Stomach (tissue), 9 donors: Measurements from ENCODE around the gene PLPP3. TPM values are rescaled to one million over a fixed set of nuclear protein-coding genes. Genes with fewer than 3 reads are reported as not detected.

Source experiments
- DNase-seq, 2 donors: peaks; one replicate each; pipeline versions ENCODE4 v3.0.0 to v3.0.0-alpha.2; 2013 to 2019
- H3K27ac ChIP-seq, 5 donors: fragments of 200-600 bp in 4 of 5; sonication (generic) in 4 of 5; one replicate each; pipeline ENCODE4 v1.5.1; 2013 to 2019; ENCODE audit warnings: mild to moderate bottlenecking in 1 of 5, moderate library complexity in 1 of 5
- H3K27me3 ChIP-seq, 3 donors: fragments of 200-600 bp; sonication (generic); one replicate each; pipeline ENCODE4 v1.5.1; 2017 to 2019; ENCODE audit warnings: mixed run types in 1 of 3
- H3K36me3 ChIP-seq, 4 donors: fragments of 200-600 bp; sonication (generic); 1 replicate in 3 of 4; 2 replicates in 1 of 4; pipeline ENCODE4 v1.5.1; 2016 to 2019
- H3K4me1 ChIP-seq, 4 donors: fragments of 200-600 bp; sonication (generic); one replicate each; pipeline ENCODE4 v1.5.1; 2016 to 2019
- H3K4me3 ChIP-seq, 4 donors: fragments of 200-600 bp; sonication (generic) in 3 of 4; one replicate each; pipeline ENCODE4 v1.5.1; 2016 to 2019; ENCODE audit warnings: mild to moderate bottlenecking in 1 of 4
- H3K9me3 ChIP-seq, 4 donors: fragments of 200-600 bp; sonication (generic); one replicate each; pipeline ENCODE4 v1.5.1; 2016 to 2019
- CTCF ChIP-seq, 7 experiments: fragments of 450-650 bp in 4 of 7; fragments of 200-600 bp in 3 of 7; sonication (generic) in 3 of 7; IDR thresholded peaks; one replicate each; pipeline ENCODE4 v1.5.1; 2016 to 2019; ENCODE audit warnings: antibody characterized with exemption in 7 of 7, control low read depth in 2 of 7, mild to moderate bottlenecking in 1 of 7
- EP300 ChIP-seq: sonication (generic); formaldehyde crosslinking; IDR thresholded peaks from one replicate; pipeline ENCODE4 v1.6.1; 2017; ENCODE audit warnings: antibody characterized with exemption
- POLR2A ChIP-seq, 4 donors: fragments of 450-650 bp; IDR thresholded peaks; one replicate each; pipeline ENCODE4 v1.6.1; 2016; ENCODE audit warnings: antibody characterized with exemption in 4 of 4, control low read depth in 2 of 4, mild to moderate bottlenecking in 1 of 4, moderate library complexity in 1 of 4
- POLR2AphosphoS5 ChIP-seq, 3 donors: sonication (generic); formaldehyde crosslinking; IDR thresholded peaks; one replicate each; pipeline ENCODE4 v1.6.1; 2016; ENCODE audit warnings: antibody characterized with exemption in 3 of 3
- WGBS, 5 donors: extraction: QIAGEN DNeasy Blood & Tissue Kit in 3 of 5; methylation state at CpG; one replicate each; pipeline versions ENCODE4 v1.1.5 to v1.1.7; 2013 to 2018; 5-methylcytosine and 5-hydroxymethylcytosine counted together
- intact Hi-C: fragments of 100-400 bp; cut with DNase I; formaldehyde crosslinking; loops from one replicate; pipeline ENCODE4 v1.15.1; 2023; ENCODE audit warnings: low total_unique reads
- polyA plus RNA-seq, 3 donors: library from polyadenylated mRNA; stranded (reverse); fragments of 200-250 nt; gene quantifications; one replicate each; pipeline ENCODE4 v1.2.3, GENCODE V29; 2013
- total RNA-seq, 5 donors: library from RNA; depleted of rRNA; stranded (reverse); fragments of >200 nt; gene quantifications; one replicate each; pipeline versions ENCODE4 v1.1.0 to v1.2.3, GENCODE V29; 2014 to 2016
- donor health status: healthy with polysubstance abuse.
- donor health status: Bipolar disorder and iron deficiency.
- donor health status: healthy.

The PLPP3 gene
- total and polyA plus RNA-seq, 8 donors: 11.1 to 145 (median 46.1) TPM

GRCh38 chr1:56585985-56586384 is 6.6 kb upstream of the PLPP3 start:
- no peak overlapping the region for H3K4me3 ChIP-seq
- no peak for TF ChIP-seq EP300
- no peak for TF ChIP-seq CTCF (IDR thresholded peaks at IDR 0.05)
- TF ChIP-seq POLR2A (IDR thresholded peaks at IDR 0.05): no peak
- TF ChIP-seq POLR2AphosphoS5 (IDR thresholded peaks at IDR 0.05): no peak
- no peak for DNase-seq
- 41 to 54% (median 45%) methylated on average over 5 of the region's 5 CpGs for WGBS, 5 donors
- H3K27ac ChIP-seq: no peak overlapping the region
- intact Hi-C loops: loop anchor here (10.0 kb wide), 3 partner anchors 181 to 1301 kb away; no protein-coding TSS in a partner anchor
- H3K4me1 ChIP-seq: peaks cover 0 to 4% (median 0%) of the 10 kb centered on the region in 4 donors
- no peaks in the 10 kb centered on the region for H3K27me3 ChIP-seq
- H3K36me3 ChIP-seq: no peaks in the 10 kb centered on the region
- H3K9me3 ChIP-seq: no peaks in the 10 kb centered on the region

GRCh38 chr1:56584910-56585528 is 5.7 kb upstream of the PLPP3 start:
- intact Hi-C loops: loop anchor here (10.0 kb wide), 3 partner anchors 180 to 1300 kb away; no protein-coding TSS in a partner anchor
- Histone ChIP-seq H3K9me3 (no peaks in the 10 kb centered on the region), H3K27ac (peak overlapping the region in 1 of 5 donors; percentile 18)

GRCh38 chr1:56583957-56584468 is 4.7 kb upstream of the PLPP3 start:
- Histone ChIP-seq H3K36me3 (no peaks in the 10 kb centered on the region), H3K4me3 (no peak overlapping the region), H3K27me3 (no peaks in the 10 kb centered on the region), H3K27ac (no peak overlapping the region), H3K9me3 (no peaks in the 10 kb centered on the region), H3K4me1 (peaks cover 4 to 9% (median 5%) of the 10 kb centered on the region in 4 donors)
- intact Hi-C loops: loop anchor here (10.0 kb wide), 3 partner anchors 179 to 1299 kb away; no protein-coding TSS in a partner anchor
- TF ChIP-seq POLR2AphosphoS5 (IDR thresholded peaks at IDR 0.05) (no peak), EP300 (no peak)
- DNase-seq: no peak
- WGBS, 5 donors: 57 to 71% (median 62%) methylated on average over 2 of the region's 2 CpGs

More at GRCh38 chr1:56584910-56585528, 5.7 kb upstream of the PLPP3 start:
- H3K4me1 ChIP-seq: peaks cover 0 to 4% (median 3%) of the 10 kb centered on the region in 4 donors
- H3K27me3 ChIP-seq: no peaks in the 10 kb centered on the region
- H3K4me3 ChIP-seq: no peak overlapping the region
- 23 to 28% (median 27%) methylated on average over 5 of the region's 5 CpGs for WGBS, 5 donors
- TF ChIP-seq CTCF (IDR thresholded peaks at IDR 0.05) (peak in 5 of 7 experiments; percentile 70 to 90 (median 80)), POLR2A (IDR thresholded peaks at IDR 0.05) (no peak), POLR2AphosphoS5 (IDR thresholded peaks at IDR 0.05) (peak in 1 of 3 donors; percentile 33), EP300 (no peak)
- H3K36me3 ChIP-seq: no peaks in the 10 kb centered on the region
- peak in 1 of 2 donors; percentile 83 for DNase-seq

- Histone ChIP-seq H3K27ac (no peak overlapping the region), H3K36me3 (no peaks in the 10 kb centered on the region), H3K4me3 (no peak overlapping the region), H3K27me3 (no peaks in the 10 kb centered on the region), H3K4me1 (peaks cover 11 to 32% (median 24%) of the 10 kb centered on the region in 4 donors), H3K9me3 (no peaks in the 10 kb centered on the region)
- DNase-seq: no peak
- 89 to 95% (median 93%) methylated on average over 10 of the region's 10 CpGs for WGBS, 5 donors
- TF ChIP-seq EP300 (no peak), CTCF (IDR thresholded peaks at IDR 0.05) (no peak), POLR2A (IDR thresholded peaks at IDR 0.05) (no peak), POLR2AphosphoS5 (IDR thresholded peaks at IDR 0.05) (no peak)
- intact Hi-C loops: loop anchor here (10.0 kb wide), 3 partner anchors 176 to 1296 kb away; no protein-coding TSS in a partner anchor
Observed at GRCh38 chr1:56580771-56581170, 1.4 kb upstream of the PLPP3 start.
